HG02678 (cell line): ENCODE results near the gene BLOC1S6.
"Not testable (repeated sequence)": the region's sequence is repeated elsewhere in the genome, so short reads cannot be mapped to it uniquely, and the experiment has no call there.

Source experiments
- ATAC-seq: cut with Tn5 transposase; IDR thresholded peaks from one replicate; pipeline ENCODE4 v1.9.1; 2021; ENCODE audit warnings: mild to moderate bottlenecking, moderate library complexity; ENCODE audit not compliant: unreplicated experiment

Gene BLOC1S6

GRCh38 chr15:45637552-45638033 is 50.4 kb downstream of the BLOC1S6 start:
- peak; percentile 47 for ATAC-seq

- ATAC-seq: no peak
These were observed 53.4 kb downstream of the BLOC1S6 start for GRCh38 chr15:45640616-45641015.

DNA sequence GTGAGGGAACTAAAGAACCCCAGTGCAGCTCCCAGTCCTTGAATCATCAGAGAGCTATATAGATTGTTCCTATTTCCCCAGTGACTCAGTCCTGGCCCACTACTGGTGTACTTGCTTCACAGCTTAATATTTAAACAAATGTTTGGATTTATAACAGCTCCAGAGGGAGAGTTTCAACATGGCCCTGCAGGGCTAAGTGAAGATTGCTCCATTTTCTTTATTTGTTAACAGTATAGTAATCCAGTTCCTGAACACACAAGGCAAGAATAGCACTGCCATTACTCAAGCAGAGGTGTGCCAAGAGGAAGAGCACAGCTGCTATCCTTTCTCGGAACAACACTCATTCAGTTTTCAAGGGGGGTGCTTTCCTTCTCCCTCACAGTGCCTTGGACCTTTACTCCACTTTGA is 54.2 kb downstream of the BLOC1S6 start:
- no peak for ATAC-seq

- no peak for ATAC-seq
These were observed 55.1 kb downstream of the BLOC1S6 start for GRCh38 chr15:45641999-45642932.

- no peak for ATAC-seq
These were observed 57.3 kb downstream of the BLOC1S6 start for GRCh38 chr15:45644437-45644836.

GRCh38 chr15:45645026-45645980 is 58.1 kb downstream of the BLOC1S6 start:
- no peak for ATAC-seq

DNA sequence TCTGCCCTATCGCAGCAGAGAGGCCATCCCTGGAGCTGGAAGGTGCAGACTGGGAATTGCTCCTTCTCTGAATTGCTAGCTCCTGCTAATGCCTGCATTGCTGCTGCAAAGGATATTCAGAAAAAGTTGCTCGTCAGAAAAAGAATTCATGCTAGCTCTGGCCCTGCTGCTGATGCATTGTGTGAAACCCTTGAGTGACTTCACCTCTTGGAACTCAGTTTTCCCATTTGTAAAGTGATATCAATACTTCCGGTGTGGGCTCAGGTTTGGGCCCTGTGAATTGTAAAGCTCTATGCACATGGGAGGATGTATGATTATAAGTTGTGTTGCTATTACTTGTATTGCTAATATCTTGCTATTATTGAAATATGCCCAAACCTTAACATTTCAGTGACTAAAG is 59.0 kb downstream of the BLOC1S6 start:
- no peak for ATAC-seq

GRCh38 chr15:45647828-45648227 is 60.6 kb downstream of the BLOC1S6 start:
- no peak for ATAC-seq

GRCh38 chr15:45648521-45649200 is 61.5 kb downstream of the BLOC1S6 start:
- ATAC-seq: peak; percentile 44

- ATAC-seq: not testable (repeated sequence)
These were observed 62.8 kb downstream of the BLOC1S6 start for GRCh38 chr15:45650007-45650406.

DNA sequence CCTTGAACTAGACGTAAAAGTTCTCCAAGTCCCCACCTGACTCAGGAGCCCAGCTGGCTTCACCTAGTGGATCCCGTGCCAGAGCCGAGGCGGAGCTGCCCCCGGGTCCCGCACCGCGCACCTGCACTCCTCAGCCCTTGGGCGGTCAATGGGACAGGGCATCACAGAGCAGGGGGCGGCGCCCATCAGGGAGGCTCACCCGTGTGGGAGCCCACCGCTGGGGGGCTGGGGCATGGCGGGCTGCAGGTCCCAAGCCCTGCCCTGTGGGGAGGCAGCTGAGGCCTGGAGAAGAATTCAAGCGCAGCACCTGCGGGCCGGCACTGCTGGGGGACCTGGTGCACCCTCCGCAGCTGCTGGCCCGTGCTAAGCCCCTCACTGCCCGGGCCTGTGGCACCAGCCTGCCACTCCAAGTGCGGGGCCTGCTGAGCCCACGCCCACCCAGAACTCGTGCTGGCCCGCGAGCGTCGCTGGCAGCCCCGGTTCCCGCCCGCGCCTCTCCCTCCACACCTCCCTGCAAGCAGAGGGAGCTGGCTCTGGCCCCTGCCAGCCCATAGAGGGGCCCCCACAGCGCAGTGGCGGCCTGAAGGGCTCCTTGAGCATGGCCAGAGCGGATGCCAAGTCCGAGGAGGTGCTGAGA is 63.8 kb downstream of the BLOC1S6 start:
- ATAC-seq: no peak

DNA sequence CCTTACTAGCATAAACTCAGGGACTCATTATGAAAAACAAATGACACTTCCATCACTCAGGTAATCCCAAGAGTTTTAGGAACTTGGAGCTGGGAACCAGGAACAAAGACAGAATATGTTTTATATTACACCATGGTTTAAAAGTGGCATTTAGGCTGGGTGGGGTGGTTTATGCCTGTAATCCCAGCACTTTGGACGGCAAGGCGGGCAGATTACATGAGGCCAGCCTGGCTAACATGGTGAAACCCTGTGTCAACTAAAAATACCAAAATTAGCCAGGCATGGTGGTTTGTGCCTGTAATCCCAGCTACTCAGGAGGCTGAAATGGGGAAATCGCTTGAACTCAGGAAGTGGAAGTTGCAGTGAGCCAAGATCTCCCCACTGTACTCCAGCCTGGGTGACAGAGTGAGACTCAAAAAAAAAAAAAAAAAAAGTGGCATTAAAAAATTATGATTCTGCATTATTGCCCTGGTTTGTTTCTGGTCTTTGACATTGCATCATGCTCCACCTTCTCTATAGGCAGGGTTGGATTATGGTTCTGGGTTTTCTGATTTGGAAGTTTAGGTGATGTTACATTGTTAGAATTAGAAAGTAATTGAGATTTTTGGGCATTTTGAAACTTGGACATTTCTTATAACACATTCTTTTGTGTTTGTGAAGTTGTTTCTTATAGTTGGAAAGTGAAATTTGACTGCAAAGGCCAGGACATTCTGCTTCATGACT is 66.7 kb downstream of the BLOC1S6 start:
- ATAC-seq: no peak

GRCh38 chr15:45654749-45655148 is 67.6 kb downstream of the BLOC1S6 start:
- ATAC-seq: no peak

- no peak for ATAC-seq
These were observed 70.1 kb downstream of the BLOC1S6 start for GRCh38 chr15:45657254-45657653.

DNA sequence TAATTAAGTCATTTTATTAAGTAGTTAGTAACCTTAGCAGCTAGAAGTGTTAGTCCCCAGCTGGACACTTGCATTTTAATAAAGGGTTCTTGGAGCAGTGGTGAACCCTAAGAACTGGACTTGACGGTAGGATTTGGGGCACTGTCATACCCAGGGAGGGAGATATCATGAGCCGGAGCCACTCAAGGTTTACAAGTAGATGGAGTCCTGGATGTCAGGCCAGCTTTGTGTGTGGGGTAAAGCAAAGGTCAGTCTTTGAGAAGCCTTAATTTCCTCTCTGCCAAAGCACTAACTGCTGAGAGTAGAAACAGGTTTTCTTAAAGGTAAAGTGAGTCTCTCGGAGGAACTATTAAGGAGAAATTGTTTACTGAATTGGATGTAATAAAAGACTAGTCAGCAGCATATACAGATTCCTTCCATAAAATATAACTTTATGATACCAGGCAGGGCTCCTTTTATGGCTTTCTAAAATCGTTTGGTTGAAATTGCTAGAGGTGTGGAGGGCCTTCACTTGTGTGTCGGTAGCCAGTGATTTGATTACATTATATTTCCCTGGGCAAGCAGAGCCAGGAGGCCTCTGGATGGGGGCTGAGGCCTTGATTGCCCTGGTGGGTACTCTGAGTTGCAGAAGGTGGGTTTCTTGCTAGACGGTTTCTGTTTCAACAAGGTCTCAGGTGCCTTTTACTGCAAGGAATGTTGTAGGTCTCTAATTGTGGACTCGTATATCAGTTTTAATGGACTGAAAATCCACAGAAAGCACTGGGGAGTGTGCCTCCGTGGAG is 70.8 kb downstream of the BLOC1S6 start:
- ATAC-seq: no peak
